HG03159 (cell line): Measurements from ENCODE around the gene HOXC11.

Experiments used
- ATAC-seq: cut with Tn5 transposase; IDR thresholded peaks from one replicate; pipeline ENCODE4 v1.9.1; 2021; ENCODE audit warnings: mild to moderate bottlenecking, moderate library complexity; ENCODE audit not compliant: unreplicated experiment

Gene HOXC11

DNA sequence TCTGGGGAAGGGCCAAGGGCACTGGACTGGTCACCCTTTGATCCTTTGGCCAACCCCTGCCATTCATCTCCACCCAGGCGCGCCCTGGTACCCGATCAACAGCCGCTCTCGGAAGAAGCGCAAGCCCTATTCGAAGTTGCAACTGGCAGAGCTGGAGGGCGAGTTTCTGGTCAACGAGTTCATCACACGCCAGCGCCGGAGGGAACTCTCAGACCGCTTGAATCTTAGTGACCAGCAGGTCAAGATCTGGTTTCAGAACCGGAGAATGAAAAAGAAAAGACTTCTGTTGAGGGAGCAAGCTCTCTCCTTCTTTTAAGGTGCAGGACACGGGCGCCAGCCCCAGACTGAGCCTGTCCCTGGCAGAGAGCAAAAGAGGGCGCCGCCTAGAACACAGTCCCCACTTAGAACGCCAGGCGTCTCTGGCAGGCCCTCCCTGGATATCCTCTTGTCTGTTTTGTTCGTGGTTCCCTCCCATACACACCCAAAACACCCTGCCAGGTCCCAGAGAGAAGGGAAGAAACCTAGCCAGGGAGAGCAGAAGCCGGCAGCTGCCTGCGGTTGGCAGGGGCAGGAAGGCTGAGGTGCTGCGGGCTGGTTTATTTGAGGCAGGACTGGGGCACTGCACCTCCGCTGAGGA, 16.6 kb upstream of the HOXC11 start:
- no peak for ATAC-seq

DNA sequence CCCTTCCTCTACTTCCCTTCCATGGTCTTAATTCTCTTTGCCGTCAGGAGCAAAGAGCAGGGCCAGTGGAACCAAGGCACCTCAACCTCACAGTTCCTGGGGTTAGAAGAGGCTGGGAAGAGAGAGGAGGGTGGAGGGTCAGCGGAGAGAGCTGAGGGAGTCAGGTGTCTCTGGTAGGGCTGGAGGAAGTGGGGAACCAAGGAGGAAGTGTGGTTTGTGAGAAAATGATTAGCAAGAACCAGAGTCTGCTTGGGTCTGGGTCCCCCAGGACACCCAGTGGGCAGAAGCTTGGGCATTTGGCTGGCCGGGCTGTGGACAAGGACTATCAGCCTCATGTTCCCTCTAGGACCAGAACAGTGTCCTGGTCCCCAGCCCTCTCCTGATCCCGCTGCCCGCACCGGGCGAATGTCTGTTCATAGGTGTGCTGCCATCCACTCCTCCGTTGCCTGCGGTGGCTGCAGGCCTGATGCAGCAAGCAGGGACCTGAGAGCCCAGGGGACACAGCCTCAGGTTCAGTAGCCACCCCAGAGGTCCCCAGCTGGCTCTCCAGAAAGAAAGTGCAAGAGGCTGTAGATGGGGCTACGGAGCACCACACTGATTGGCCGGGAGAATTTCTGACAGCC, 15.9 kb upstream of the HOXC11 start:
- no peak for ATAC-seq

DNA sequence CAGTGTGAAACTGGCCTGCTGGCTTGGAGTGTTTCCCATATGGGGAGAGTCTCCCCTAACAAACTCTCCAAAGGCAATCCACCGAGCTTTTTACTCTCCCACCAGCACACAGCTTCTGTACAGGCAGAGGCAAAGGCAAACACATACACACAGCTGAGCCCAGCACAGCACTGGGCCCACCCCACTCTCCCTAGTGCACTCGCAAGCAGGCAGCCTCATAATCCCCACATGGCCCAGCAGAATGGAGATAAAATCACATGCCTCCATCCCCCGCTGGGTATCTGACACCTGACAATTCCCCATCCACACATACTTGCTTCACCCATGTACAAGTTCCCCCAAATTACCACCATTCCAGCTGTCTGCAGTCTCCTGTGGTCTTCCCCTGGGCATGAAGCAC, 14.8 kb upstream of the HOXC11 start:
- ATAC-seq, result no peak

DNA sequence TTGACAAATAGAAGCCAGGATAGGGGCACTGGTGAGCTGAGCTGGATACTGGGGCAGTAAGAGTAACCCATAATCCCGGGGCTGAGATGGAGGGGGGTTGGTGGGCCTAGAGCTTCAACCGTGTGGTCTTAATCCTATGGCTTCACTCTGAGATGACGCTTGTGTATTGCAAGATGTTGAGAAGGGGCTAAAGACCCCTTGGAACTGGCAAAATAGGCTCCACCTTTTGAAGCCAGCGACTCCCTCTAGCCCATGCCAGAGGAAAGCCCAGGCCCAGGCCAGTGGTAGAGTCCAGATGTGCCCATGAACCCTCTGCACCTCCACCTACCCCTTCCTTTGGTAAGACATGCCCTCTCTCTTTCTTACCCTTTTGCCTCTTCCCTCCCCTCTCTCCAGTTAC, 13.6 kb upstream of the HOXC11 start:
- ATAC-seq, result no peak

DNA sequence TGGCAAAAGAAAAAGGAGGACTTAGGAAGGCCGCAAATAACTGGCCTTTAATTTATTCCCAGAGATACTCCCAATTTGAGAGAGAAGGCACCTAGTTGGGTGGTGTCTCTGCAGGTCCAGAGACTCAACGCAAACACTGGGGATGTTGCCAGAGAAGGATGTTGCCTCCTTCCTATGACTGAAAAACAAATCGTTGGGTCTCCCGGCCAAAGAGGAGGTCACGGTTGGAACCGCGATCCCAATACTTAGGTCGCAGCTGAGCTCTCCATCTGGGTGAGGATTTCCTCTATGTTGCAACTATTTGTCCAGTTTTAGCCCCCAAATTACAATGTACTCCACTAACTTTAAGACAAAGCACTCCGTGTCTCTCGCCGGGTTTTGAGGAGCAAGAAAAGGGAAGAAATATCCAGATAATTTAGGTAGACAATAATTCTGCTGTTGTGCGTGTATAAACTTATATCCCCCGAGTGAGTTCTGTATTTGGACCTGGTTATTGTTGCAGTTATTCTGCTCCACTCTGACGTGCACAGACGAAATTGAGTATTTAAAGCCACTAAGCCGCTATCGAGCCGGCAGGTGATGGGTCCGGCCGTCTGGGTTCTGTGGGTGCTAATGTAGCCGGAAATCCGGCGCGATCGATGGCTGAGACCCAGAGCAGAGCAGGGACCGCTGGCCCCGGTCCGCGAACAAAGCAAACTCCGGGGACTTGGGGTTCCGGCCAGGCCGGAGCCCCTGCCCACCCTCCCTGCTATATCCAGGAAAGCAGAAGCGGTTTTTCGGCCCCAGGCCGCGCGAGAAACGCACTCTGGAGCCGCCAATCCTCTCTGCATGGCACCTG, 12.5 kb upstream of the HOXC11 start:
- no peak for ATAC-seq

DNA sequence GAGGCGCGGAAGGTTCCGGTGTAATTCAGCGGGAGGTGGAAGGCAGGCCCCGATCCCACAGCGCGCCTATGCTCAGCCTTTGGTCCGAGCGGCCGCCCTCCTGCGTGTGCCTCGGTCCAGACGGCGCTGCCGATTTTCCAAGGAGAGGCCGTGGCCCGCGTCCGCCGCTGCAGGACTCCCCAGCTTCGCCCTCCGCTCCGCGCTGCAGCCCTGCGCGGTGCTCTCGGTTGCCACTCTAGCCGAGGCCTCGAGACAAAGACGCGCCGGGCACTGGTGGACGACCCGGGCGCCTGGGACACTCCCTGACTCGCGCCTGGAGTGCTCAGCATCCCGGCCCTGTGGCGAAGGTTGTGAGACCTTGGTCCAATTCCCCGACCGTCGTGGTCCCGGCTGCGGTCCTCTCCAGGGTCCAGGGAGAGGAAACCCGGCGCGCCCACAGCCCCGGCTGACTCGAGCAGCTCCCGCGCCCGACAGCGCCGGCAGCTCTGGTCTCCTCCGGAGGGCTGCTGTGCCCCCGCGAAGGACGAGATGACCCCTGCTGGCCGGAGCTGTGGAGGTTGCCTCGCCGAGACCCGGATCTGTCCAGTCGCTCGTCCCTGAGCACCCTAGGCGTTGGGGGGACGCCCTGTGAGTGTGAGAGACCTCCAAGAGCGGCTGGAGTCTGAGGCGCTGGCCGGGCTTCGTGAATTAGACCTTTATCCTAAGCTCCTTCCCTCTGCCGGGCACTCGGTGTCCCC, 11.7 kb upstream of the HOXC11 start:
- no peak for ATAC-seq

DNA sequence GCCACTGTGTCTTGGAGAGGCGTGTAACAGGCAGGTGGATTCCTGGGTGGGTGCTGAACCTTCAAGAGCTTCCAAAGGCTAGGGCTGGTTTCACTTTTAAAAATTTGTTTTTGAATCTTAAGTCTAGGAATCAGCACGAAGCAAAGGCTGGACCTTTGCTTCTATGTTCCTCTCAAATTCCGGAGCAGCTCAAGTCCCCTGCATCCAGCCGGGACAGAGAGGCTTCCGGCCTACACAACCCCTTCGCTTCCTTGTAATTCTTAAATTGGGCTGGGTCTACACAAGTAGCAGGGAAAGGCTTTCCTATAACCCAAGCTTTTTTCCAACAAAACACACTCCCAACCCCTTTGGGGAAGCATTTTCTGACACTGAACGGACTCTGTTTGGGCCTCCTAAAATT, 9.9 kb upstream of the HOXC11 start:
- no peak for ATAC-seq

DNA sequence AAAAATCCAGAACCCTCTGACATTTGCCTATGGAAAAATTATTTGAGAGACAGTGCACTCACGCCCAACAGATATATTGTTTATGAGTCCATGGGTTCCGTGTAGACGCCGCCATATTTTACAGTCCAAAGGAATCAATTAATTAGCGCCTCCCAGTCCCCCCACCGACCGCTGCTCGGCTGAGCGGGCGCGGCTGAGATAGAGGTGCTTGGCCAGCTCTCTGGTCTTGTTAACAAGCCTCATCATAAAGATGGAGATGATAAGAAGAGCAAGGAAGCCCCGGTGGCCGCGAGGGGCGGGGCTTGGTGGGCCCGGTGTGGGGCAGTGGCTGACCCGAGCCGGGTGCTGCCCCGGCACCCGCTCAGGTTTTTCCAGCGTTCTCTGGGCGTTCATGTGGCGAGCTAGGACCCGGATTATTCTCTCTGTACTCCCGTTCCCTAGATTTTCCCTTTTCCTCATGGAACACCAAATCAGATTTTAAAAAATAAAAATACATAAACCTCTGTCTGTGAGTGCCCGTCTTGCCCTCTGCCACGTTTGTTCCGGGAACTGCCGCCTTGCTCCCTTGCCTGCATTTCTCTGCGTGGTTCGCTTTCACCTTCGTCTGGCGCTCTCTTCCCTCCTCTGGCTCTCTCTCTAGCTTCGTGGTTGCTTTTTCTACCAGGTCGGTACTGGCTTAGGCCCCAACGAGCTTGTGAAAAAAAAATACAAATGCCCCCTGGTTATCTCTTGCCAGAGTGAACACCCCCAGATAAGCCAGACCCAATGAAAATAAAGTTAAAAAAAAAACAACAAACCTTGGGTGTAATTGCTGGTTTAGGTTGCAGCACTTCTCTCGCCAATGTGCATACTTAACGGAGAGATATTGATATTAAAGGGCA, 9.3 kb upstream of the HOXC11 start:
- no peak for ATAC-seq

DNA sequence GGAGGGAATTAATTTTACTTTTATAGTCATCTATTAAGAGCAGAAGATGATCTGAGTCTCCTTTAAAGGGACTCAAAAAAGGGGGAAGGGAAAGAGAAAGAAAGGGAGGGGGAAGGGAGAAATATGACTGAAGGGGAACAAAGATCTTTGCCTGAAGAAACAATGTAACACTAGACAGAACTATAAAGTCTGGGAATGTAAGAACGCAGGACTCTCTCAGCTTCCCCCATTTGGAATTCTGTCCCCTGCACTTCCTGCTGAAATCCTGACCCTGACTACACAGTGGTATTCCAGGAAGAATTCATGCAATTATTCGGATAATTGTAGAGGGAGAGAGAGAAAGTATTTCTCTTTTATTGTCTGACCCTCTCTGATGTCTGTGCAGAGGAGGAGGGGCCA, 8.6 kb upstream of the HOXC11 start:
- ATAC-seq, result no peak

DNA sequence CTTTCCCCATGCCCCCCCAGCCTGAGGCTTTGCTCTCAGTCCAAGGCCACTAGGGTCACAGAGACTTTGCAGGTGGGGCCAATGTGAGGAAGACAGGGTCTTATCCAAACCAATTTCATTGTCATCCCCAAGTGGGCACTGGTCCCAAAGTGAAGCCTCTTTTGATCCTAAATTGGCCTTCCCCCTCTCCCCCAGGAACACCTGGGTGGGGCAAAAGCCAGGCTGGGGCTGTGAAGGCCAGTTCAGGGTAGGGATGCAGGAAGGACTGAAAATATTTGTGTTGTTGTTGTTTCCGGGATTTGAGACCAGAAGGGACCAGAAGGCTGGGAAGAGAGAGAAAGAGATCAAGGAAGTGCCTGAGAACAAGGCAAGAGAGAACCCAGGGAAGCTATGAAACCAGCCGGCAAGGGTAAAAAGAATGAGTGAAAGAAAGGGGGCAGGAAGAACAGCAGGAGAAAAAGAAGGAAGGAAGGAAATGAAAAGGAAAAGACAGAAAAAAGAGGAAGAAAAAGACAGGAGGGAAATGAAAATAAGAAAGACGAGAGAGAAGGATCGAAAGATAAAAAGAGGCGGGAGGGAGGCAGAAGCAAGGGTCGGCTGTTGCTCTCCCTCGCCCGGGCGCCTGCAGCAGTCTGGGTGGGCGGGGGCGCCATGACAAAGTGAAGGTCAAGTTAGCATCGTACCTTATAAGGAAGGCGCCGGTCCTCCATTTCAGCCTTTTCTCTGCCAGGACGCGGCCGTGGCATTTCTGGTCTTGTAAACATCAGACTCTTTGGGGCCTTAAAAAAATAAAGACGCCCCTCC, 7.4 kb upstream of the HOXC11 start:
- ATAC-seq, result no peak

DNA sequence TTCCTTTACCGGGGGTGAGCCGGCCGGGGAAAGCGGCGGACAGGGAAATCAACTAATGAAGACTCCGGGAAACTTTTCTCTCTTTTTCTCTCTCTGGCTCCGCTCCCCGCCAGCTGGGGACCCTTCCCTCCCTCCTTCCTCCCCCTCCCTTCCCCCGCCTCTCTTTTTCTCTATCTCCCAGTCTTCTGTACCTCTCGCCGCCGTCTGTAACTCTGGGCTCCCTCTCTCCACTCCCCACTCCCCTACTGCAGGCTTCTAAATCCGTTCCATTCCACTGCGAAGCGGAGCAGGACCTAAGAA, 6.9 kb upstream of the HOXC11 start:
- ATAC-seq, result no peak

DNA sequence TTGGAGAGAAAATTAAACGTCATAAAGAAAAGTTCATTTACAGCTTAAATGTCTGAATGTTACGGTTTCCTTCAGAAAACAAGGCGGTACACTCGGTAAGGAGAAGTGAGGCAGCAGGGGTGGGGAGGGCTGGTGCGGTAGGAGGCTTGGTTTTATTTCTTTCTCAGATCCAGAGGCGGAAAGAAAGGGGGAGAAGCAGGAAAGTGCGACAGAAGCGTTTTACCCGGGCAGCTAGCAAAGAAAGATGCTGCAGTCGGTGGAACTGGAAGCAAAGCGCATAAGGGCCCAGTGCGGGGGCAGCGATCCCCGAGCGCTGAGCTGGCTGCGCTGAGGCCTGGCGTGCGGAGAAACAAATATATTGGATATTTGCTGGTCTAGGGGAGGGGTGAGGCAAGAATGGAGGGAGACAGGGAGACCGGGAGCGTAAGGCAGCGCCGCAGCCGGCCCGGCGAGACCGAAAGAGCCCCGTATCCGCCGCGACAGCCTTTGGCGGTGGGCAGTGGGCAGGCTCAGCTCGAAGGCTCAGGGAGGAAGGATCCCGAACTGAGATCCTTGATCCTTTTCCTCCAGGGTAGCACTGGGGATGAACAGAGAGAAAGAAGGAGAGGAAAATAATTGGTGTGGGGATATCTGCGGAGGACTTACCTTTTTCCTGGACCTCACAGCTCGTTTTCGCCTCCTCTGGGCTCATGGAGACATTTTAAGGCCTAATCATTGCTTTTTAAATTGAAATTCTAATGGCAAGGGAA, 6.4 kb upstream of the HOXC11 start:
- ATAC-seq, result no peak

DNA sequence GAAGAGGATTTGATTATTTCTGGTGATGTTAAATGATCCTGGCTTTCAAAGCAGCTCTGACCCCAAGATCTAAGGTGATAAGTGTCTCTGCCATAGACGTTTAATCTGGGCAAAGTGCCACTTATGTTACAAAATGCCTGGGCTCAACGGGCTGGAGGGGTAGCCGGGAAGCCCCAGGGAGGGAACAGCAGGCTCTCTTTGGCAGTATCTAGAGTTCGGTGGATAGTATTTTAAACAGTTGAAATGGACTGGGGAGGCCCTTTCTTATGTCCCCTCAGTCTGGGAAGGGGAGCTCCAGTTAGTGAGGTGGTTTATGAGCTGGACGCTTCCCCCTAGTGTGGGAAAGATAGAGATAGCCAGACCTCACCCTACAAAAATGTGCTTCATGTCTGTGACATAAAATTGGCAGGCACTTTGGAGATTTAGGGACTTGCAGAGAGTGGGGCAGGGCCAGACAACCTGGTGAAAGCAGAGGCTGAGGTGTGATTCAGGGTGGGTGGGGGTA, 5.5 kb upstream of the HOXC11 start:
- ATAC-seq, result no peak

DNA sequence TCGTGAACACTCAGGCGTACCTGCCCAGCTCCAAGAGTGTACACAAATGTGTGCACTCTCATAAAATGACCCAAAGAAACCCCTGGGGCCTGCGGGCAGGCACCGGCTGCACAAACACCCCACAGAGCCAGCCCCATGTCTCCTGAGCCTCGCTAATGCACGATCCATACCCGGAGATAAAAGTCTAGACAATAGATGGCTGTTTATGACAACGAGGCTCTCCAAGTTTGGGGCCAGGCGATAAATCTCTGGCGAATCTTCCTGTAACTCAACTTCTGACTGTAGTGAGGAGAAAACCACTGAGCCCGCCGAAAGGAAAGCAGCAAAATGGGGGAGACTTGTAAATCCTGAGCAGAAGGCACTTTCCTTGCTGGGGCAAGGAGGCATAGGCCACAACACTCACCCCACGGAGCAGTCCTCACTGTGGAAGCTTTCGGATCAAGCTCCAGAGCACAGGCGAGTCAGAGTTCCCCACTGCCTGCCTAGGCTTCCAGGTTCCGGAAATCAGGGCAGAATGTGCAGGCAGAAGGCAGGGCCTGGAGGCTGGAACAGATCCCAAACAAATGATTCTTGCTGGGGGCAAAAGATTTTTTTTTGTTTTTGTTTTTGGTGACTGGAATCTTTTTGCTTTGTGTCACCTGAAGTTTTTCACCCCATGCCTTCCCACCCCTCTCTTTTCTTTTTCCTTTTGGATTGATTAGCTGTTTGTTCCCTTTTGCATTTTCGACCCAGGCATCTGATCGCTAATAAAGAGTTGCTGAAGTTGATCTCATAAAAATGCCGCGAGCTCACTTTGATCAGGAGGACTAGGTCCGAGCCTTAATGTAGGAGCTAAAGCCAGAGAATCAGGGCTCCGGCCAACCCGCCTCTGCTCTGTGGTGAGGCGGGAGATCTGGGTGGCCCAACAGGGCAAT, 4.5 kb upstream of the HOXC11 start:
- no peak for ATAC-seq

DNA sequence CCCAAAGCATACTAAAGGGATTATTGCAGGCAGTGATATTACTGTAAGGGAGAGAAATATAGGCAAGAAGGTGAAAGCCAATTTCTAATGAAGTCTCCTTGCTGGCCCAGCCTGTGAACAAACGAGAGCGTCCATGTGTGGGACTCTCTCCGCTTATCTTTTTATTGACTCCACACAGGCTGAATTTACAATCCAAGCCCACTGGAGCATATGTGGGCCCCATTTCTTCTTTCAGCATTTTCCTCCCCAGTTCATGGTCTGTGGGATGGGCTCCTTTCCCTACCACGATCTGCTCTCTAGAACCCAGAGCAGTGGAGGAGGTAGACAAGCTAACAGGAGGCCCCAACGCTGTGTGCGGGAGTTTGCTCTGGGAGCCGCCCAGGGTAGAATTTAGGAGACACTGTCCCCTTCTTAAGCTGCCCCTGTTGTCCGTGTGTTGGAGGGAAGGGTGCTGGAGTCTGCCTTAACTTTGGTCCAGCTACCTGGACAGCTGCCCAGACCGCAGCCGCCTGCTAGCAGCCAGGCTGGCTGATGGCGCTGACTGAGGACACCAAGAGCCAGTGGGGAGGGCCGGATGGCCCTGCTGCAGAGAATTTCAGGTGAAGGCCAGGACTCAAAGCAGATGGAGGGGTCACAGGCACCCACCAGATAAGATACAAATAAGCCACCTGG, 3.2 kb upstream of the HOXC11 start:
- ATAC-seq, result no peak

DNA sequence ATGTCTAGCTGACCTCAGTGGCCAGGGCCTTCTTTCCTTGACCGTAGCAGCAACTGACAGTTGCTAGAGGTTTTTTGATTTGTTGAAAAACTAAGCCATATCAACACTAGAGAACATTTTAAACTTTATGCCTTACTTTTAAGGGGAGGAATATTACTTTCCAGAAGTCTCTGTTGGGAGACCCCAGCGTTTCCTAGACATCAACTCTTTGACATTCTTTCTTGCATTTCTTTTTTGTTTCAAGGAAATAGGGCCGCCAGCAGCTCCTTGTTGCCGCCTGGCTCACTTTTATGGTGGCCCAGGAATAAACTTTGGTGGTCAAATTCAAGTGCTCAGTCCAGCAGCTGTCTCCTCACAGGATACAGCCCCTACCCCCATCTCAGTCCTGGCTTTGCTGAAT, 2.5 kb upstream of the HOXC11 start:
- ATAC-seq, result no peak

DNA sequence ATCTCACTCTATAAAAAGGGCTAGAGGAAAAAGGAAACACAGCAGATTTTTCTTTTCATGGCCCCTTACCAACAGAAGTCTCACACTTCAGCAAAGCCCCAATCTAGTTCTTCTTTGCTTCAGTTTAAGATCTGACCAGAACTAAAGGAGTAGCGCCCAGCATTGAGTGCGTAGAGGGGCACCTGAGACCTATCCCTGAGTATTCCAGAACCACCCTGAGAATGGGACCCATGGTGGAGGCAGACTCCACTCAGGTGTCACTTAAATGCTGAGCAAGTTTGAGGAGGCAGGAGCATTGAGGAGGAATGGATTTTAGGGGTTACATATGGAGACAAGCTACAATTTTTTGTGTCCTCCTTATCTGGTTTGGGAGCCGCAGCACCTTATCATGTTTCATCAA, 1.8 kb upstream of the HOXC11 start:
- no peak for ATAC-seq
